Loucy (cell line): ENCODE measurements around the gene CASZ1.

Experiments
- EZH2phosphoT487 ChIP-seq: fragments of 200-600 bp; IDR thresholded peaks from 2 replicates; pipeline ENCODE4 v1.6.1; 2018; ENCODE audit warnings: antibody characterized with exemption, mild to moderate bottlenecking, moderate library complexity, borderline replicate concordance
- TF ChIP-seq, protein P1 (sequence below): fragments of 200-600 bp; sonication (generic); conservative IDR thresholded peaks from 2 replicates; pipeline ENCODE4 v1.5.1; 2014; ENCODE audit warnings: mild to moderate bottlenecking, antibody characterized with exemption, low read length

DNA sequence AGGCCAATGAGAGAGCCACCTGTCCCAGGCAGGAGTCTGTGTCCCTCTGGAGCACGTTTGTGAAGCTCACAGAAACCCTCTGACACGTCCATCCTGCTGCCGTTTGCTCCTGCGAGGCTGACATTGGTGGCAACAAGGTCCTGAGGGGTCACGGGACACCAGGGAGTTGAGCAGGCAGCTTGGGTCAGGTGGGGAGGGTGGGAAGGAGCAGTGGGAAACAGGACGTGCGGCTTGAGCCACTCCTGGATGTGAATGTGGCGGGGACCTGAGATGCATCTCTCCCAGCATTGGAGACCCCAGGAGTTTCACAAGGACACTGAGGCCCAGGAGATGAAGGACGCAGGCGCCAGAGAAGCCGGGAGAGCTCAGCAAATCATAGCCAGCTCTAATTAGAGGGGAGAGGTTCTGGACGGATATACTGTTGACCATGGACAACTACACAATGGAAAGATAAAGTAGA is 172.7 kb downstream of the CASZ1 start:
- TF ChIP-seq, protein P1, sequence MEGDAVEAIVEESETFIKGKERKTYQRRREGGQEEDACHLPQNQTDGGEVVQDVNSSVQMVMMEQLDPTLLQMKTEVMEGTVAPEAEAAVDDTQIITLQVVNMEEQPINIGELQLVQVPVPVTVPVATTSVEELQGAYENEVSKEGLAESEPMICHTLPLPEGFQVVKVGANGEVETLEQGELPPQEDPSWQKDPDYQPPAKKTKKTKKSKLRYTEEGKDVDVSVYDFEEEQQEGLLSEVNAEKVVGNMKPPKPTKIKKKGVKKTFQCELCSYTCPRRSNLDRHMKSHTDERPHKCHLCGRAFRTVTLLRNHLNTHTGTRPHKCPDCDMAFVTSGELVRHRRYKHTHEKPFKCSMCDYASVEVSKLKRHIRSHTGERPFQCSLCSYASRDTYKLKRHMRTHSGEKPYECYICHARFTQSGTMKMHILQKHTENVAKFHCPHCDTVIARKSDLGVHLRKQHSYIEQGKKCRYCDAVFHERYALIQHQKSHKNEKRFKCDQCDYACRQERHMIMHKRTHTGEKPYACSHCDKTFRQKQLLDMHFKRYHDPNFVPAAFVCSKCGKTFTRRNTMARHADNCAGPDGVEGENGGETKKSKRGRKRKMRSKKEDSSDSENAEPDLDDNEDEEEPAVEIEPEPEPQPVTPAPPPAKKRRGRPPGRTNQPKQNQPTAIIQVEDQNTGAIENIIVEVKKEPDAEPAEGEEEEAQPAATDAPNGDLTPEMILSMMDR = no peak
- TF ChIP-seq EZH2phosphoT487 = no peak
